Measurements from ENCODE around the gene ZNF541.

DNA sequence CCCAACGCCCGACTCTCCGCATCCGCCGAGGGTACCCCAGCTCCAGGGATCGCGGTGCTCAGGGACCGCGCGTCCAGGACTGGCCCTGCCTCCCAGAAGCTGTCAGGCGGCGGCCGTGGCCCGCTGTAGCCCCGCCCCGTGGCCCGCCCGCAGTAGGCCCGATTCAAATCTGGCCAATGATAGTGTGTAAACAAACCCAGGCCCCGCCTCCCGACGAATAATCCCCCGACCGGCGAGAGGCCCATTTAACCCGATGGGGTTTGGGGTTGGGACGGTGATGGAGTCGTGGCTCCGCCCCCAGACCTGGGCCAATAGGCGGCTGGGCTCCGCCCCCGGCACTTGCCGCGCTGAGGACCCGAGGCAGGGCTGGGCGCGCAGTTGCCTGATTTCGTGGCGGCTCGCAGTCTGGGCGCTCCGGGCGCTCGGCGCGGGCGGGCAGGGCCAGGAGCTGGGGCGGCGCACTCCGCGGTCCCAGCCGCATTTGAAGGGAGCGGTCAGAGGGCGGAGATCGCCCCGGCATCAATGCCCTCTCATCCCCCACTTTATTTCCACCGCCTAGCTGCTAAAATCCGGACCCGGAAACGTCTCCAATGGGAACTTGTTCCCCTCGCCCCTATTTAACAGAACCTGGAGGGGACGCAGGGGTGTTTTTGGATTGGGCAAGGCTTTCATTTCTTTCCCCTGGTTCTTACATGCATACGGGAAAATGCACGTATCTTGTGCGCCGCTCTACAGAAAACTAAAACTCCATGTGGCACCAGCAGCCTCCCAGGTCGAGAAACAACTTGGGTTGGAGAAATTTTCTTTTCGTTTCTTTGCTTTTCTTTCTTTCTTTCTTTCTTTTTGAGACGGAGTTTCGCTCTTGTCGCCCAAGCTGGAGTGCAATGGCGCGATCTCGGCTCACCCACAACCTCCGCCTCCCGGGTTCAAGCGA lies 27.6 kb upstream of the ZNF541 start:
- no peak; the same call in 1 of the 2 replicates for TF ChIP-seq SMC3 (IDR thresholded peaks at IDR 0.05; ENCODE audit: borderline replicate concordance, low read length)
- TF ChIP-seq NFIC (IDR thresholded peaks at IDR 0.05; ENCODE audit: low read depth, low read length) = no peak
- TF ChIP-seq, protein P1, sequence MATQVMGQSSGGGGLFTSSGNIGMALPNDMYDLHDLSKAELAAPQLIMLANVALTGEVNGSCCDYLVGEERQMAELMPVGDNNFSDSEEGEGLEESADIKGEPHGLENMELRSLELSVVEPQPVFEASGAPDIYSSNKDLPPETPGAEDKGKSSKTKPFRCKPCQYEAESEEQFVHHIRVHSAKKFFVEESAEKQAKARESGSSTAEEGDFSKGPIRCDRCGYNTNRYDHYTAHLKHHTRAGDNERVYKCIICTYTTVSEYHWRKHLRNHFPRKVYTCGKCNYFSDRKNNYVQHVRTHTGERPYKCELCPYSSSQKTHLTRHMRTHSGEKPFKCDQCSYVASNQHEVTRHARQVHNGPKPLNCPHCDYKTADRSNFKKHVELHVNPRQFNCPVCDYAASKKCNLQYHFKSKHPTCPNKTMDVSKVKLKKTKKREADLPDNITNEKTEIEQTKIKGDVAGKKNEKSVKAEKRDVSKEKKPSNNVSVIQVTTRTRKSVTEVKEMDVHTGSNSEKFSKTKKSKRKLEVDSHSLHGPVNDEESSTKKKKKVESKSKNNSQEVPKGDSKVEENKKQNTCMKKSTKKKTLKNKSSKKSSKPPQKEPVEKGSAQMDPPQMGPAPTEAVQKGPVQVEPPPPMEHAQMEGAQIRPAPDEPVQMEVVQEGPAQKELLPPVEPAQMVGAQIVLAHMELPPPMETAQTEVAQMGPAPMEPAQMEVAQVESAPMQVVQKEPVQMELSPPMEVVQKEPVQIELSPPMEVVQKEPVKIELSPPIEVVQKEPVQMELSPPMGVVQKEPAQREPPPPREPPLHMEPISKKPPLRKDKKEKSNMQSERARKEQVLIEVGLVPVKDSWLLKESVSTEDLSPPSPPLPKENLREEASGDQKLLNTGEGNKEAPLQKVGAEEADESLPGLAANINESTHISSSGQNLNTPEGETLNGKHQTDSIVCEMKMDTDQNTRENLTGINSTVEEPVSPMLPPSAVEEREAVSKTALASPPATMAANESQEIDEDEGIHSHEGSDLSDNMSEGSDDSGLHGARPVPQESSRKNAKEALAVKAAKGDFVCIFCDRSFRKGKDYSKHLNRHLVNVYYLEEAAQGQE (IDR thresholded peaks at IDR 0.05; ENCODE audit: low read depth, low read length) = no peak
- no peak for TF ChIP-seq ETV6 (conservative IDR thresholded peaks at IDR 0.05 in 1 of 2, IDR thresholded peaks at IDR 0.05 in 1 of 2; ENCODE audit: borderline replicate concordance in 1 of 2, low read depth in 1 of 2)
- TF ChIP-seq ZNF274 (IDR thresholded peaks at IDR 0.05; ENCODE audit: insufficient read depth, insufficient read length) = no peak
- no peak for TF ChIP-seq EZH2 (IDR thresholded peaks at IDR 0.05; ENCODE audit: borderline replicate concordance, control insufficient read depth, low read depth, low read length)
- TF ChIP-seq SIN3A (IDR thresholded peaks at IDR 0.05; ENCODE audit: low read depth, low read length) = peak; percentile 68
- TF ChIP-seq EGR1 (IDR thresholded peaks at IDR 0.05; ENCODE audit: borderline replicate concordance in 1 of 2, low read depth in 2 of 2, low read length in 2 of 2) = peak in 1 of 2 experiments; percentile 58; a peak in 2 of 3 replicates
